ENCODE results near the gene DLG2.
"Not testable (repeated sequence)": the region's sequence is repeated elsewhere in the genome, so short reads cannot be mapped to it uniquely, and the experiment has no call there.

Gene DLG2

DNA sequence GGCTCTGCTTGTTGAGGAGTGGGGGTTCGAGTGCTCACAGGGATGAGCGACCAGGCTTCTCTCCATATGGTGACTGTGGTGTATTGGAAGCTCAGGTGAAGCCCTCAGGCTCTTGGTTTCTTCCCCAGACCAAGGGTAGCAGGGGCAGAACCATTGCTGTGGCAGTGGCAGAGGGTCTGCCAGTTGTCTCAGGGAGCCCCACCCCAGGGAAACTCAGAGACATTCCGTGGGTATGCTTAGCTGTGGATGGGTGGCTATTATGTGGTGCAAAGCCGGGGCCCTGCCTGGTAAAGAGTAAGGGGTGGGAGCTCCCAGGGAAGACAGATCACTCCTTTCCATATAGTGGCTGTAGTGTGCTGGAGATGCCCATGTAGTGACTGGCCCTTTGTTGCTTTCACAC lies 167.8 kb downstream of the DLG2 start:
- DNase-seq (ENCODE audit: low read depth, low spot score) = no peak

DNA sequence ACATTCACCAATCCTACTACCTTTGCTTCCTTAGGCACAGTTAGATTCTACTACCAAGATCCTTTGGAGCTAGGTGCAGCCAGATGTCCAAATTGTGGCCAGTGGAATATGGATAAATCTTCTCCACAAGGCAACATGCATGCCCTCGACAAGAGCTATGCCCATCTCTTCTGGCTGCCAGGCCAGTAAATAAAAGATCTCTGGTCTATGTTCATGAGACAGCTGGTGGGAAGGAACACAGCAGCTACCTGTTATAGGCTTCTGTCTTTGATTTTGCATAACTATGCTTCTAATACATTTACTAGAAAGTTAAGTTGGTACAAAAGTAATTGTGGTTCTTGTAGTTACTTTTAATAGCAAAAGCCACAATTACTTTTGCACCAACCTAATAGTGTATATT lies 182.7 kb downstream of the DLG2 start:
- no peak for DNase-seq (ENCODE audit: low read depth, low spot score)

DNA sequence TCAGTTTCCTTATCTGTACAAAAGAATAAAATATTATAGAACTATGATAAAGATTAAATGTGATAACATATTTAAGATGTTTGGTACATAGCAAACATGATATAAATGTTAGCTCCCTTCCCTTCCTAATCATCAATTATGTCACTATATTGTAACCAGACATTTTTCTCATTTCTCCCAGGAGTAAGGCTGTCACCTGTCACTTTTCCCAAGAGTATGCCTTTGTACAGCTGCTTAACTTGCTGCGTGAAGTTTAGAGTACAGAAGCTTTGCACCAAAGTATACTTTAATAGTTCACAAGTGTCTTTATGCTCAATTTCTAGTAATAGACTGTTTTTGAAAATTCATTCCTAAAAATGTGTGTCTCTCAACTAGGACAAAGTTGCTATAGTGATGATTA lies 186.9 kb downstream of the DLG2 start:
- DNase-seq (ENCODE audit: low read depth, low spot score) = no peak

DNA sequence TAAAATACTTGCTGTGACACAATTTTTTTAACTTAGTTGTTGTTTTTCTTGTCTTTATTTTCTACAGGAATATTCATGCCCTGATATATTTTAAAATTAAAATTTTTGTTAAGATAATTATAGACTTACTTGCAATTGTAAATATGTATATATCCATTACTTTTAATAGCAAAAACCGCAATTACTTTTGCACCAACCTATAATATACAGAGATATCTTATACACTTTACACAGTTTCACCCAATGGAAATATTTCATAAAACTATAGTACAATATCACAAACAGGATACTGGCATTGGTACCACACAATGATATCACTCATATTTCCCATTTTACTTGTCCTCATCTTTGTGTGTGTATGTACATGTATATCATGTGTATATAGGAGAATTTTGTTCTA lies 188.8 kb downstream of the DLG2 start:
- DNase-seq (ENCODE audit: low read depth, low spot score) = no peak

DNA sequence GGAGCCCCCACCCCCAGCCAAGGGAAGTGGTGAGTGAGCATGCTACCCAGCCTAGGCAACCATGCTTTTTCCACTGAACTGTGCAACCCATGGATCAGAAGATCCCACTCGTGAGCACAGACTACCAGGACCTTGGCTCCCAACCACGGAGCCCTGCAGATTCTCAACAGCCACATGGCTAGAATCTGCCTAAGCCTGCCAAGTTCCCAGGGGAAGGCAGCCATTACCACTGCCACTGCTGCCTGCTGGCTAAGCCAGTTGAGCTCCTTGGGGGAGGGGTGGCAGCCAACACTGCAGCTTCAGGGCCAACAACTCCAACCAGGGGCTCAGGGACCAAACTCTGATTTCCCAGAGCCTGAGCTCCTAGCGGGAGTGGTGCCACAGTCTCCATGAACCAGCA lies 195.8 kb downstream of the DLG2 start:
- no peak for DNase-seq (ENCODE audit: low read depth, low spot score)

DNA sequence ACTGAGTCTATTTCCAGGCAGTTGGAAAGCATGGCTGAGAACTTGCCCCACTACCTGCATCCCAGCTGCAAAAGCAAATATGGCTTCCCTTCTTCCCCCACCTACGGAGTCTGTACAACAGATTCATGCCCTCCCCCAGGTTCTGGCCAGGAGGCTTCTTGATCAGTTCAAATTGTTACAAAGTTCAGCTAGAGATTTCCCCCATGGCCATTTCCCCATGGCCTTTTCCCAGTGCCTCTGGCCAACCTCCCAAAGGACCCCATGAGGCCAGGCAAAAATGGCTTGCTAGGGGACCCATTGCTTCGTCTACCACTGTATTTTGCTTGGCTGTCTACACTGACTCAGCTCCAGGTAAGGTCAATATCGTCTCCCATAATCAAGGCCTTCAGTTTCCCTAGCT lies 203.3 kb downstream of the DLG2 start:
- DNase-seq (ENCODE audit: low read depth, low spot score) = no peak

DNA sequence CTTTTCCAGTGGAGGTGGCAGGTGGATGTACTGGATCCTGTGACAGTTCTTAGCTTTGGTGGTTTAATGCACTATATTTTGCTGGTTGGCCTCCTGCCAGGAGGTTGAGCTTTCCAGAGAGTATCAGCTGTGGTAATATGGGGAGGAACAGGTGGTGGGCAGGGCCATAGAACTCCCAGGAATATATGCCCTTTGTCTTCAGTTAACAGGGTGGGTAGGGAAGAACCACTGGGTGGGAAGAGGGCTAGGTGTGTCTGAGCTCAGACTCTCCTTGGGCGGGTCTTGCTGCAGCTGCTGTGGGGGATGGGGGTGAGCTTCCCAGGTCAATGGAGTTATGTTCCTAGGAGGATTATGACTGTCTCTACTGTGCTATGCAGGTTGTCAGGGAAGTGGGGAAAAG lies 203.8 kb downstream of the DLG2 start:
- DNase-seq (ENCODE audit: low read depth, low spot score) = no peak

DNA sequence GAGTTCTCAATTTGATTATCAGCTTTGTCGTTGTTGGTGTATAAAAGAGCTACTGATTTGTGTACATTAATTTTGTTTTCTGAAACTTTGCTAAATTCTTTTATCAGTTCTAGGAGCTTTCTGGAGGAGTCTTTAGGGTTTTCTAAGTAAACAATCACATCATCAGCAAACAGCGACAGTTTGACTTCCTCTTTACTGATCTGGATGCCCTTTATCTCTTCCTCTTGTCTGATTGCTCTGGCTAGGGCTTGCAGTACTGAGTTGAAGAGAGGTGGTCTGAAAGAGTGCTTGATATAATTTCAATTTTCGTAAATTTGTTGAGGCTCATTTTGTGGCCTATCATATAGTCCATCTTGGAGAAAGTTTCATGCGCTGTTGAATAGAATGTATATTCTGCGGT lies 213.0 kb downstream of the DLG2 start:
- no peak for DNase-seq (ENCODE audit: low read depth, low spot score)

DNA sequence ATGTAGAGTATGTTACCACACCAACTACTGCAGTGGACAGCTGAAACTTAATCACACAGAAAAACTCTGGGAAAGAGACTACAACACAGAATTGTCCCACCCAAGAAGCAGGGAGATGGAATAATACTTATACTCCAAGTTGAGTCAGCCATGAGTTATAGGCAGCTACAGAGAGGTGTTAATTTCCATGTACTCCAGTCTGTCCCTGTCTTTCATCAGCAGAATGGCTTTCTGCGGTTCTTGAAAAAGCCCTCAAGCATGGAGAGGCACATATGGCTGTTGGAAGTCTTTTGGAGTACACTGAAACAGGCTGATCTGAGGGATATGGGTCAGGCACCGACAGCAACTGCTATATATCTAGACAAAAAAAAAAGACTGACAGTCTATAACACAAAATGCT lies 219.5 kb downstream of the DLG2 start:
- DNase-seq (ENCODE audit: low read depth, low spot score) = no peak

DNA sequence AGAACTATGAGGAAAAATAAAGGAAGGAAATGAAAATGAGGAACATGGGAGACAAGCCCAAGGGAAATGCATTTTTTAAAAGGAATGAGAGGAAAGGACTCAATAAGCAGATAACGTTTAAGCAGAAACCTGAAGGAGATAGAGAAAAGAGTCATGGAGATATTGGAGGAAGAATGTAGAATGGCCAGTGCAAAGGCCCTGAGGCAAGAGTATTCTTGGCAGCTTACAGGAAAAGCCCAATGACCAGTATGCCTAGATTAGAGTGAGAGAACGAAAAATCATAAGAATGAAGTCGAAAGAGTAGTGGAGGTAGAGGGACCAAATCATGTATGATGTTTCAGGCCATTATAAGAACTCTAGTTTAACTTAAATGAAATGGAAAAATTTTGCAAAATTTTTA lies 220.3 kb downstream of the DLG2 start:
- DNase-seq (ENCODE audit: low read depth, low spot score) = no peak

DNA sequence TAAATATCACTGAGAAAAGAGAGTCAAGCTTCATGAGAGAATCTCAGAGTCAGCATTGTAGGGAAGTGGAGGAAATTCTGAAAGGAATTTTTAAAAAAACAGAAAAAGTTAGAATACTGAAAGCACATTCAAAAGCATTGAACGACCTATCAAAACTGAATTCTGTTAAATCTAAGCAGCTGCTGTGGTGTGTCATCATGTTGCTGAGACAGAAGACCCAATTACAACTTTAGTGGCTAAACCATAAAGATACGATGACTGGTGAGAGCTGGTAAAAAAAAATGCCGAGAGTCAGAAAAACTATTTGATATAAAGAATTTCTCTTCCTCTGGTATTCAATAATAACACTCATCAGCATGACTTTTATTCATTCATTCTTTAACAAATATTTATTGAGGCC lies 220.8 kb downstream of the DLG2 start:
- no peak for DNase-seq (ENCODE audit: low read depth, low spot score)

DNA sequence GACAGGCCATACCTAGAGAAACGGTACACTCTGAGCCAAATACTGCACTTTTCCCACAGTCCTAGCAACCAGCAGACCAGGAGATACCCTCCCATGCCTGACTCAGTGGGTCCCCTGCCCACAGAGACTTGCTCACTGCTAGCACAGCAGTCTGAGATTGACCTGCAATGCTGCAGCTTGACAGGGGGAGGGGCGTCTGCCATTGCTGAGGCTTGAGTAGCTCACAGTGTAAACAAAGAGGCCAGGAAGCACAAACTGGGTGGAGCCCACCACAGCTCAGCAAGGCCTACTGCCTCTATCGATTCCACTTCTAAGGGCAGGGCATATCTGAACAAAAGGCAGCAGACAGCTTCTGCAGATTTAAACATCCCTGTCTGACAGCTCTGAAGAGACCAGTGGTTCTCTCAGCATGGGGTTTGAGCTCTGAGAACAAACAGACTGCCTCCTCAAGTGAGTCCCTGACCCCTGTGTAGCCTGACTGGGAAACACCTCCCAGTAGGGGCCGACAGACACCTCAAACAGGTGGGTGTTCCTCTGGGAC lies 231.6 kb downstream of the DLG2 start:
- DNase-seq (ENCODE audit: low read depth, low spot score) = not testable (repeated sequence)

DNA sequence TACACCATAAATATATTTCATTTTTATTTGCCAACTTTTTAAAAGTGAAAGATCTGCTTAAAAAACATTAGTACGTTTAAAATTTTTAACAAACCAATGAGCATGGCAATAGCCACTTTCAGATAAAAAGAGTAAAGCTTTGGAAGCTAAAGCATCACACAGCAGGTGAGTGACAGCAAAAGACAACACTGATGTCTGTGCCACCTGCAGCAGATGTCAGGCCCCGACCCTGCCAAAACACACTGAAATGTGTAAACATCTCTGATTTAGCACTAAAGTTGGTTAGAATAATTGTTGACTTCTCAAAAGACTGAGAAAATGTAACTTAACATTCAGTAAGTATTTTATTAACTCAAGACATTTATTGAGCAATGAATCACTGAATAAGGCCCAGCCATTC lies 232.9 kb downstream of the DLG2 start:
- no peak for DNase-seq (ENCODE audit: low read depth, low spot score)

DNA sequence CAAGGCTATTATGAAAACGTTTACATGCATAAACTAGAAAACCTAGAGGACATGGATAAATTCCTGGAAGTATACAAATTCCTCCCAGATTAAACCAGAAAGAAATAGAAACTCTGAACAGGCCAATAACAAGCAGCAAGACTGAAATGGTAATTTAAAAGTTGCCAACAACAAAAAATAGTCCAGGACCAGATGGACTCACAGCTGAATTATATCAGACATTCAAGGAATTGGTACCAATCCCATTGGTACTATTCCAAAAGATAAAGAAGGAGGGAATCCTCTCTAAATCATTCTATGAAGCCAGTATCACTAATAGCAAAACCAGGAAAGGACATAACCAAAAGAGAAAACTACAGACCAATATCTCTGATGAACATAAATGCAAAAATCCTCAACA lies 236.0 kb downstream of the DLG2 start:
- DNase-seq (ENCODE audit: low read depth, low spot score) = no peak

DNA sequence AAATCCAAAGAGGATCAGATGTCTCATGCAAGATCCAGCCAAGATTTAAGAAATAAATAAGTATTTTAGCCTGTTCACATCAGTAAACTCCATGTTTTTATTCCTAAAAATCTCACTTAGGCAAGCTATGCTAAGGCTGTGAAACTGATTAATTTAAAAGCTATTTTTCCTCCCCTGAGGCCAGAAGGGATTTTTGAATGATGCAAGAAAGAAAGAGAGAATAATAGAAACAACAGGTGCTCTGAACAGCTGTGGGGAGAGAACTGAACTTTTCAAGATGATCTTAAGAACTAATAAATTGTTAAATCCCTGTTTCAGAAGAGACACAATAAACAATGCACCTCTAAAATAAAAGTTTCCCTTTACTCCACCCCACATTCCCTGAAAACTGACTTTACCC lies 241.6 kb downstream of the DLG2 start:
- no peak for DNase-seq (ENCODE audit: low read depth, low spot score)

DNA sequence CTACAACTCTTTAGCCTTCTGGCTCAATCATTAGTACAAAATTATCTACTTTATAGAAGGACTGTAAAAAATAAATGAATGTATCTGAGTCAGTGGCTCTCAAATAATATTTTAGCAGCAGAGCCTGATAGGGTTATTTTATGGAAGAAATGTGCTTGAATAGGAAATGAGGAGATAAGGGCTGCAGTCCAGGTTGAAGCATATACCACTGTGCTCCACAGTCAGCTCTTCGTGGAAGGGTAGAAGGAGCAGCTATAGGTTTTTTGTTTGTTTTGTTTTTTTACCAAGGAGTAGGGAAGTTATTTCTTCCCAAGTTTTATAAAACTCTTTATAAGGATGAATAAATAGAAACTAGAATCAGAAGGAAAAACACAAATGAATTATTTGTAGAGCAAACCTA lies 242.0 kb downstream of the DLG2 start:
- DNase-seq (ENCODE audit: low read depth, low spot score) = no peak

DNA sequence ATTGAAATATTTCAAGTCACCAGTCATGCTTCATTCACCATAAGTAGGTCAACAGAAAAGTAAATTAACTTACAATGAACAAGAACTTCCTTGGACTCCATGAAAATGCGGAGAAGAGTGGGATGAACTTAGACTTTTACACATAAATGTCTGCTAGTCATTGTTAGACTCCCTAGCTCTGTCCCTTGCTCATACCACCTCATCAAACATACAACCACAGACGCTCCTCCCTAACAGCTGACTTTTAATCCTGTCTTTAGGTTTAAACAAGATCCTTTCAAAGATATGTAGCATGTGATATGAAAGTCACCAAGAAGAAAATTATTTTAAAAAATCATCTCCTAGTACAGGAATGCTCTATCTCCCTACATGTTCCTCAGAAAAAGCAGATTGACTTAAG lies 248.1 kb downstream of the DLG2 start:
- no peak for DNase-seq (ENCODE audit: low read depth, low spot score)

DNA sequence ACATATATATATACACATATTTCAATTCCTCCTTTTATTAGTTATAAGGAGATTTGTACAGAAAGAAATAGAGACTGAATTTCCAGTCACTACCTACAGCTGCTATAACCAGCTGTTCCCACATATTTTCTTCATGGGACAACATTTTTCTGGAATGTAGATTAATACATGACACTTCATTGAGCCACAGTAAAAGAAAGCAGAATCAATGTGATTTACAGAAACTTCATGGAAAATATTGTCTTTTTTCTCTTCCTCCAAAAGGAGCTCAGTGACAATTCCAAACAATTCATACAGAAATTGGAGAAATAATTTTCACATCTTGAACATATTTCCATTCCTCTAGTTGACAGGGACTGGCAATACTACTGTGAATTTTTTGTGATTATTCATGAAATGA lies 249.2 kb downstream of the DLG2 start:
- DNase-seq (ENCODE audit: low read depth, low spot score) = no peak

DNA sequence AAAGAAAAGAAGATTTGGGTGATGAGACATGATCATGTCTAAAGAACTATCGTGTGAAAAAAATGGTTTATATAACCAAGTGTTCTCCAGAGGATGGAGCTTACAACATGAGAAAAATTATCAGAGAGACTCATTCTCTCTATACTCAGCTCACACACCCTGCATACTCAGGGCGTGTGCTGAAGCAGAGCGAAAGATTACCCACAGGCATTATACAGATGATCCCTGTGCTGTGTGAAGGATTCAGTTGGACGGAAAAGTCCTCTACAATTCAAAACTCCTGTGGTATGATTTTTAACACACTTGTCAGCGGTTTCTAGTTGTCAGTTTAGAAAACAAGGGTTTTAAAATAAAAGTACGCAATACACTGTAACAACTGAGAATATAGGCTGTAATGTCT lies 267.3 kb downstream of the DLG2 start:
- no peak for DNase-seq (ENCODE audit: low read depth, low spot score)

DNA sequence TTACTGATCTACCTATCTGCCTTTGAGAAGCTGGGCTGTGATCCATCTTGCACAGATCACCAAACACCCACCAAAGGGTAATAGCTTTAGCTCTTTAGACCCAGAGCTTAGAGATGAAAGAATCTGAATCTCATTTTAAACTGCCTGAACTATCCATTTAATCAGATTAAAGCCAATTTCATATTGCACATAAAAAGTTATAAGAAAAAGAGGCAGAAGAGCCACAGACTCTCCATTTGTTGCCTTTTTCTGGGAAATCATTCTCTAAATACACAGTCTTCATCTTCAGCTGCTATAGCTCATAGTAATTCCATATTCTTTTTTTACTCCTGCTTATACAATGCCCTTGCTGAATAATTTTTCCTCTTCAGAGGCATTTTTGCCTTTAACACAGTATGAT lies 271.2 kb downstream of the DLG2 start:
- DNase-seq (ENCODE audit: low read depth, low spot score) = no peak

DNA sequence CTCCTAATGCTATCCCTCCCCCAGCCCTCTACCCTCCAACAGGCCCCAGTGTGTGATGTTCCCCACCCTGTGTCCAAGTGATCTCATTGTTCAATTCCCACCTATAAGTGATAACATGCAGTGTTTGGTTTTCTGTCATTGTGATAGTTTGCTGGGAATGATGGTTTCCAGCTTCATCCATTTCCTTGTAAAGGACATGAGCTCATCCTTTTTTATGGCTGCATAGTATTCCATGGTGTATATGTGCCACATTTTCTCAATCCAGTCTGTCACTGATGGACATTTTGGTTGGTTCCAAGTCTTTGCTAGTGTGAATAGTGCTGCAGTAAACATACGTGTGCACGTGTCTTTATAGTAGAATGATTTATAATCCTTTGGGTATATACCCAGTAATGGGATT lies 277.6 kb downstream of the DLG2 start:
- not testable (repeated sequence) for DNase-seq (ENCODE audit: low read depth, low spot score)

DNA sequence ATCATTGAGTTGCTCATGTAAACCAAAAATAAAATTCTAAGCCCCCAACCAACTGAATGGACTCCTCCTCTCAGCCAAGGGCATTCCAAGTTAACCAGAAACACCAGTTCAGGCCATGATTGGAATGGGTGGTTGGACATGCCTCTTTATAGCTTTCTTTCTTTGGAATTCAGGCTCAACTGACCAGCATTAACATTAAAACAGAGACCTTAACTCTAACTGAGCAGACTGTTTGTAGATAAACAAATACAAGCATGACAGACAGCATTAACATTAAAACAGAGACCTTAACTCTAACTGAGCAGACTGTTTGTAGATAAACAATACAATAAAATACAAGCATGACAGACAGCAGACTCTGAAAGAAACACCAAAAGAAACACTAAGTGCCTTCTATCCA lies 278.2 kb downstream of the DLG2 start:
- DNase-seq (ENCODE audit: low read depth, low spot score) = no peak

DNA sequence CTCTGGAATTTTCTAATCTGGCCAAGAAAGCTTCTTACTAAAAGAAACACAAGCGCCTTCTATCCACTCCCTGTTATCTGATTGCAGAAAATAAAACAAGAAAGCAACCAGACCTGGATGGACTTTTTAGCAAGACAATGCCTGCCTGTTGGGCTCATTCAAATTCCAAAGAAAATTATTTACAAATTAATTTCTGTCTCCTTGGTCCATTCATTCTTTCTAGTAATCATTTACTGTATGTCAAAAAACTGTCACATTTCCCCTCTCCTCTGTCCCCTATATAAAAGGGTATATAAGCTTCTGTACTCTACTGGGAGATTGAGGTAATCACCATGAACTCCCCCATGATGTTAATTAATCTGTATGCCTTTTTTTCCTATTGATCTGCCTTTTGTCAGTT lies 279.9 kb downstream of the DLG2 start:
- no peak for DNase-seq (ENCODE audit: low read depth, low spot score)

DNA sequence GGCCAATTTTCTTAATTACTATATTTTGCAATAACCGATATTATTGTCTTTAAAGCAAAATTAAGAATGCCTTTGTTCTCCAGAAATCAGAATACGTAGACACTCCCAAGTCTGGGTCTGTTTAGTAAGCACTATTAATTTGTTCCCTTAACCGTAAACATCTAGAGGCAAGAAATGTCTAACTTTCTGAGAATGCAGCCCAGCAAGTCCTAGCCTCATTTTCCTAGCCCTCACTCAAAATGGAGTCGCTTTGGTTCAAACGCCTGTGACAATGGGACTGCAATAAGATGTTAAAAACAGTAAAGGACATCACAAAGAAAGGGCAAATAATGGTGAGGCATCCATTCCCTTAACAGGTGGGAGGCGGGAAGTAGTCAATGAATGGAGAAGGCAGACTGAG lies 280.7 kb downstream of the DLG2 start:
- DNase-seq (ENCODE audit: low read depth, low spot score) = no peak

DNA sequence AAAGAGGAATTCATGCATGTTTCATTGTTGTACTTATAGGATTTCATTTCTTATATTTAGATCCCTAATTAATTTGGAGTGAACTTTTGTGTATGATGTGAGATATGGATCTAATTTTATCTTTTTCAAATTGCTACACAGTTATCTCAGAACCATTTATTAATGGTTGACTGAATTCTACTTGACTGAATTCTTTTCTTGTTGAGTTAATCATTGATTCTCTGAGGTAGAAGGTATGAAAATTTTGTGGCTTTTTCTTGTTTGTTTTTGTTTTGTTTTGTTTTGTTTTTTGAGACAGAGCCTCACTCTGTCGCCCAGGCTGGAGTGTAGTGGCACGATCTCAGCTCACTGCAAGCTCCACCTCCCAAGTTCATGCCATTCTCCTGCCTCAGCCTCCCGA lies 286.3 kb downstream of the DLG2 start:
- DNase-seq (ENCODE audit: low read depth, low spot score) = not testable (repeated sequence)
